Thymus (tissue), 11 donors: ENCODE results near the gene PARP15. TPM values are rescaled to one million over a fixed set of nuclear protein-coding genes. Genes with fewer than 3 reads are reported as not detected.
"Not testable (repeated sequence)": the region's sequence is repeated elsewhere in the genome, so short reads cannot be mapped to it uniquely, and the experiment has no call there.

ENCODE experiments used
- DNase-seq, 9 donors: peaks; one replicate each; pipeline ENCODE4 v3.0.0-alpha.2; 2013; ENCODE audit warnings: low spot score in 9 of 9, low read depth in 6 of 9, missing footprints in 1 of 9
- H3K27ac ChIP-seq, 2 donors: one replicate each; pipeline ENCODE4 v1.5.1; 2013; ENCODE audit warnings: control low read depth in 1 of 2, low read depth in 1 of 2, low read length in 1 of 2, mild to moderate bottlenecking in 1 of 2, moderate library complexity in 1 of 2
- H3K27me3 ChIP-seq, 2 donors: one replicate each; pipeline ENCODE4 v1.5.1; 2013; ENCODE audit warnings: low read length in 1 of 2; ENCODE audit not compliant: control insufficient read depth in 2 of 2, insufficient read depth in 1 of 2
- H3K36me3 ChIP-seq, 2 donors: one replicate each; pipeline ENCODE4 v1.5.1; 2013; ENCODE audit warnings: low read length in 1 of 2, mild to moderate bottlenecking in 1 of 2, moderate library complexity in 1 of 2; ENCODE audit not compliant: control insufficient read depth in 2 of 2, insufficient read depth in 2 of 2
- H3K4me1 ChIP-seq, 2 donors: one replicate each; pipeline ENCODE4 v1.5.1; 2013; ENCODE audit warnings: low read length in 2 of 2; ENCODE audit not compliant: control insufficient read depth in 2 of 2, insufficient read depth in 2 of 2
- H3K4me3 ChIP-seq, 2 donors: one replicate each; pipeline ENCODE4 v1.5.1; 2013; ENCODE audit warnings: low read length in 2 of 2, control low read depth in 1 of 2, mild to moderate bottlenecking in 1 of 2
- H3K9me3 ChIP-seq, 2 donors: one replicate each; pipeline ENCODE4 v1.5.1; 2013; ENCODE audit warnings: low read length in 1 of 2, mild to moderate bottlenecking in 1 of 2; ENCODE audit not compliant: control insufficient read depth in 2 of 2, insufficient read depth in 1 of 2
- WGBS: extraction: QIAGEN DNeasy Blood & Tissue Kit; methylation state at CpG from one replicate; pipeline ENCODE4 v1.1.7; 2013; 5-methylcytosine and 5-hydroxymethylcytosine counted together
- polyA plus RNA-seq: library from polyadenylated mRNA; stranded (reverse); fragments of 200-250 nt; gene quantifications from one replicate; pipeline ENCODE4 v1.2.3, GENCODE V29; 2013
- total RNA-seq: library from RNA; stranded (reverse); fragments of 120-200 nt; gene quantifications from one replicate; pipeline ENCODE4 v1.2.4, GENCODE V29; 2013
- donor health status: healthy.

Gene PARP15
- total and polyA plus RNA-seq, 2 donors = 6.8 to 15.7 TPM

- Histone ChIP-seq H3K36me3 (no peaks in the 10 kb centered on the region), H3K27me3 (no peaks in the 10 kb centered on the region), H3K27ac (no peak overlapping the region), H3K4me3 (no peak overlapping the region), H3K9me3 (no peaks in the 10 kb centered on the region), H3K4me1 (no peaks in the 10 kb centered on the region)
- no peak for DNase-seq
- 86% methylated on average over 3 of the region's 3 CpGs for WGBS
Observed at GRCh38 chr3:122636697-122637096, 59.2 kb downstream of the PARP15 start.

DNA sequence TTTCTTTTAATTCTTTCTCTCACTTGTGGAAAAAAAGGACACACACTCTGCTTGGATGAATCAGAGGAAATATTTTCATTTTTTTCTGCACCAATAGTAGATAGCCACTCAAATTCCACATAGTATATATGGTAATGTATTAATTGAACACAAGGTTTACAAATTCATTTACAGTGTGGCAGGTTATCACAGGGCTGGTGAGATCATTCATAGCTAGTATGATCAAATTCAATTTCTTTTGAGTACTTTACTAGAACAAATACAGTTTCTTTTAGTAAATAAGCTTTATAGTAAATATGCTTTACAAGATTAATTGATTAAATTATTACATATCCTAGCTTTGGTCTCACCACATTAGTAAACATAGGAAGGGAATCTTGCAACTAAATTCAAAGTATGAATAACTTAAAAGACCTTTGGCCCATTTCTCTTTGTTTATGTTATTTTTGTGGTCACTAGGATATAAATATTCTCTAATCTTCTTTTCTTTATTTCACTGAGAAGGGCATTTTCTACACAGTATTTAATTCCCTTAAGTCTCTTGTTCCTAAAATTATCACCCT is 63.1 kb downstream of the PARP15 start:
- Histone ChIP-seq H3K36me3 (no peaks in the 10 kb centered on the region), H3K9me3 (no peaks in the 10 kb centered on the region), H3K4me1 (peaks cover 0 to 3% of the 10 kb centered on the region in 2 donors), H3K27me3 (no peaks in the 10 kb centered on the region), H3K4me3 (no peak overlapping the region), H3K27ac (no peak overlapping the region)
- DNase-seq = no peak

DNA sequence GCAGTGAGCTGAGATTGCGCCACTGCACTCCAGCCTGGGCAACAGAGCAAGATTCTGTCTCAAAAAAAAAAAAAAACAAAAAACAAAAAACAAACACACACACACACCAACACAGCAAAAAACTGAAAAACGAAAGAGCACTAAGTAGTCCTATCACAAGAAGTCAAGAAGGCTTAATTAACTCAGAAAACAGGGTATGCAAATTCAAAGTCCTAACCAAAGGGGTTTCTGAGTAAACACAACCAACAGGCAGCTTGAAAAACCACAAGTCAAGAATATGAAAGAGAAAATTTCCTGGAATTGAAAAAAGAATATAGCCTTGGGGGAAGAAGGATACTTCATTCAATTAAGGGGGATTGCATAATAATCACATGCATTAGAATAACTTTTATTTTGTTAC is 65.5 kb downstream of the PARP15 start:
- no peaks in the 10 kb centered on the region for H3K27me3 ChIP-seq
- no peak overlapping the region for H3K27ac ChIP-seq
- H3K9me3 ChIP-seq = no peaks in the 10 kb centered on the region
- no peaks in the 10 kb centered on the region for H3K36me3 ChIP-seq
- no peak for DNase-seq
- H3K4me3 ChIP-seq = no peak overlapping the region
- H3K4me1 ChIP-seq = peaks cover 0 to 8% of the 10 kb centered on the region in 2 donors
- WGBS = 74% methylated on average over 2 of the region's 2 CpGs

DNA sequence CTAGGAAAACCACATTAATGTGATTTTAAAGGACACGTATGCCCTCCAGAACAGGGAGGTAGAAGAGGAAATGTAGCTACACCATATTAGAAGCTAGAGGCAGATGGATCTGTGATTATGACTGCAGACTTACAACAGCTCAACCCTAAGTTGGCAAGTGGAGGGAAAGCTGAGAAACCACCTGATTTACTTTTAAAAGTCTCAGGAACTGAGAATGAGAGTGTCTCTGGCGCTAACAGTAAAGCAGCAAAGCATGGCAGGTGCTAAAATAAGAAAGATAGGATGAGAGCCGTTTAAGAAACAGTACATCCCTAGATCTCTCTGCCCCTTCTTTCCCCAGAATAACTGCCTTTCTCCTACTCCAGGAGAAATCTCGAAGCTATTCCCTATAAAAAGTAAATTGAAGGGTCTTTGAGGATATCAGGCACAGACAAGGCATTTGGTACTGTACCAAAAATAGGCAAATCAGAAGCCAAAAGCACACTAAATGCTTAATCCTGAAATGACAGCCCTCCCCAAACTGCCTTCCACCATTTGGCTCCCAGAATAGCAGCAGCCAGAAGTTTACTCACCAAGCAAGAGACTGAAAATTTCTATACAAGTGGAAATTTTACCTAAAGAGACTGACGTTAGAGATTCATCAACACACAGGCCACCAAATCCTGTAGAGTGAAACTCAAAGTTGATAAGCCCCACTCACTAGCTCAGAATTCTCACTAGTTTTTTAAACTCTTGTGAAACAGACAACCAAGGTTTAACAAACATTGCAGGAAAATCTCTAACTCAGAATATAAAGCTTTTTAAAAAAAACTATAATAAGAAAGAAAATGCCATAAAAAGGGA is 68.9 kb downstream of the PARP15 start:
- H3K4me1 ChIP-seq = peaks cover 0 to 8% of the 10 kb centered on the region in 2 donors
- H3K36me3 ChIP-seq = no peaks in the 10 kb centered on the region
- WGBS = 84% methylated on average over 5 of the region's 5 CpGs
- peaks cover 0 to 3% of the 10 kb centered on the region in 2 donors for H3K9me3 ChIP-seq
- H3K4me3 ChIP-seq = no peak overlapping the region
- H3K27ac ChIP-seq = peak overlapping the region in 1 of 2 donors; percentile 53
- peak in 2 of 9 donors; percentile 6 to 11 for DNase-seq
- no peaks in the 10 kb centered on the region for H3K27me3 ChIP-seq

DNA sequence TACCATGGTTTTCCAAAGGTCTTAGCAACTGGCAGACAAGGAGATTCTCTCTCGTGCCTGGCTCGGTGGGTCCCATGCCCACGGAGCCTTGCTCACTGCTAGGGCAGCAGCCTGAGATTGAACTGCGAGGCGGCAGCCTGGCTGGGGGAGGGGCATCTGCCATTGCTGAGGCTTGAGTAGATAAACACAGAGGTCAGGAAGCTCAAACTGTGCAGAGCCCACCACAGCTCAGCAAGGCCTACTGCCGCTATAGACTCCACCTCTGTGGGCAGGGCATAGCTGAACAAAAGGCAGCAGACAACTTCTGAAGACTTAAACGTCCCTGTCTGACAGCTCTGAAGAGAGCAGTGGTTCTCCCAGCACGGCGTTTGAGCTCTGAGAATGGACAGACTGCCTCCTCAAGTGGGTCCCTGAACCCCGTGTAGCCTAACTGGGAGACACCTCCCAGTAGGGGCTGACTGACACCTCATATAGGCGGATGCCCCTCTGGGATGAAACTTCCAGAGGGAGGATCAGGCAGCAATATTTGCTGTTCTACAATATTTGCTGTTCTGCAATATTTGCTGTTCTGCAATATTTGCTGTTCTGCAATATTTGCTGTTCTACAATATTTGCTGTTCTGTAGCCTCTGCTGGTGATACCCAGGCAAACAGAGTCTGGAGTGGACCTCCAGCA is 73.9 kb downstream of the PARP15 start:
- not testable (repeated sequence) for H3K4me1 ChIP-seq, H3K27me3 ChIP-seq, H3K4me3 ChIP-seq, DNase-seq, H3K9me3 ChIP-seq, H3K36me3 ChIP-seq, H3K27ac ChIP-seq
- WGBS = 92% methylated on average over 11 of the region's 11 CpGs

DNA sequence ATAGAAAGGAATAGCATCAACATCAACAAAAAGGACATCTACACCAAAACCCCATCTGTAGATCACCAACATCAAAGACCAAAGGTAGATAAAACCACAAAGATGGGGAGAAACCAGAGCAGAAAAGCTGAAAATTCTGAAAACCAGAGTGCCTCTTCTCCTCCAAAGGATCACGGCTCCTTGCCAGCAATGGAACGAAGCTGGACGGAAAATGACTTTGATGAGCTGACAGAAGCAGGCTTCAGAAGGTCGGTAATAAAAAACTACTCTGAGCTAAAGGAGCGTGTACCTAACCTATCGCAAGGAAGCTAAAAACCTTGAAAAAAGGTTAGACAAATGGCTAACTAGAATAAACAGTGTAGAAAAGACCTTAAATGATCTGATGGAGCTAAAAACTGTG is 74.5 kb downstream of the PARP15 start:
- not testable (repeated sequence) for H3K27ac ChIP-seq, H3K27me3 ChIP-seq, DNase-seq, H3K36me3 ChIP-seq, H3K9me3 ChIP-seq, H3K4me3 ChIP-seq, H3K4me1 ChIP-seq
- WGBS = 87% methylated on average over 6 of the region's 6 CpGs

- 97% methylated on average over 4 of the region's 4 CpGs for WGBS
- peaks cover 0 to 10% of the 10 kb centered on the region in 2 donors for H3K9me3 ChIP-seq
- H3K4me1 ChIP-seq, H3K27ac ChIP-seq, H3K27me3 ChIP-seq, DNase-seq, H3K4me3 ChIP-seq, H3K36me3 ChIP-seq: not testable (repeated sequence)
Observed at GRCh38 chr3:122658336-122658735, 80.9 kb downstream of the PARP15 start.

DNA sequence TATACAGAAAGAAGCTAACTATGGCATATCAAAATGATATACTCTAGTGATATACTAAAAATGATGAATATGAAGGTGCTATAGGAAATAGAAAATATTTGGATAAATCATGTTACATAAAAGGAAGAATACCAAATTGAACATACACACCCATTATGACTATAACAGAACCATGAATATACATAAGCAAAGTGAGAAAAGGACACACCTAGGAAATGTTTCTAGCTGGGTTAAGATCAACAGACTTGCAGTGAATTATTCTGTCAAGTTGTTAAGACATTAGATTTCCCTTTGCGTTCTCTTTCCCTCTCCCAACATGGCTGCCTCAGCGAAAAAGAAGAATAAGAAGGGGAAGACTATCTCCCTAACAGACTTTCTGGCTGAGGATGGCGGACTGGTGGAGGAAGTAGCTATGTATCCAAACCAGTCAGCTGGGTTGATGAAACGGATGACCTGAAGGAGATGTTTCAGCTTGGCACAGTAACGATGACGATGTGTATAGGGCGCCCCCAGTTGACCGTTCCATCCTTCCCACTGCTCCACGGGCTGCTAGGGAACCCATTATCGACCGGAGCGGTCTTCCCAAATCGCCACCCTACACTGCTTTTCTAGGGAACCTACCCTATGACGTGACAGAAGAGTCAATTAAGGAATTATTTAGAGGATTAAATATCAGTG is 83.0 kb downstream of the PARP15 start:
- Histone ChIP-seq H3K9me3 (peaks cover 0 to 10% of the 10 kb centered on the region in 2 donors), H3K4me1 (no peaks in the 10 kb centered on the region), H3K27ac (no peak overlapping the region), H3K4me3 (no peak overlapping the region), H3K27me3 (no peaks in the 10 kb centered on the region), H3K36me3 (no peaks in the 10 kb centered on the region)
- WGBS = 85% methylated on average over 14 of the region's 14 CpGs
- DNase-seq = no peak

DNA sequence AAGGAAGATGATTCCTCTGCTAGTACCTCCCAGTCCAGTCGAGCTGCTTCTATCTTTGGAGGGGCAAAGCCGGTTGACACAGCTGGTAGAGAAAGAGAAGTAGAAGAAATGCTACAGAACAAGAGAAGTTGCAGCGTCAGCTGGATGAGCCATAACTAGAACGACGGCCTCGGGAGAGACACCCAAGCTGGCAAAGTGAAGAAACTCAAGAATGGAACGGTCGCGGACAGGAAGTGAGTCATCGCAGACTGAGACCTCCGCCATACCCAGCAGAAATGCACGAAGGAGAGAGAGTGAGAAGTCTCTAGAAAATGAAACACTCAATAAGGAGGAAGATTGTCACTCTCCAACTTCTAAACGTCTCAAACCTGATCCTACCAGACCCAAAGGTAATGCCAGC is 84.2 kb downstream of the PARP15 start:
- H3K4me1 ChIP-seq = no peaks in the 10 kb centered on the region
- no peak overlapping the region for H3K4me3 ChIP-seq
- WGBS = 96% methylated on average over 13 of the region's 13 CpGs
- no peak for DNase-seq
- no peaks in the 10 kb centered on the region for H3K27me3 ChIP-seq
- no peak overlapping the region for H3K27ac ChIP-seq
- peaks cover 0 to 10% of the 10 kb centered on the region in 2 donors for H3K9me3 ChIP-seq
- no peaks in the 10 kb centered on the region for H3K36me3 ChIP-seq
